NCI-H460 (cell line): ENCODE results near the gene SMOC1. TPM values are rescaled to one million over a fixed set of nuclear protein-coding genes. Genes with fewer than 3 reads are reported as not detected.

Experiments
- DNase-seq: peaks from one replicate; pipeline ENCODE4 v3.0.0-alpha.2; 2016; ENCODE audit warnings: low read depth; ENCODE audit errors: extremely low read depth
- total RNA-seq: library from RNA; depleted of rRNA; stranded (reverse); fragments of >200 nt; shearing (Covaris generic); gene quantifications from 2 replicates; pipeline ENCODE4 v1.2.3, GENCODE V29; 2014

SMOC1 gene
- total RNA-seq, 1 experiment from 2014 or later = 70.6 TPM

DNA sequence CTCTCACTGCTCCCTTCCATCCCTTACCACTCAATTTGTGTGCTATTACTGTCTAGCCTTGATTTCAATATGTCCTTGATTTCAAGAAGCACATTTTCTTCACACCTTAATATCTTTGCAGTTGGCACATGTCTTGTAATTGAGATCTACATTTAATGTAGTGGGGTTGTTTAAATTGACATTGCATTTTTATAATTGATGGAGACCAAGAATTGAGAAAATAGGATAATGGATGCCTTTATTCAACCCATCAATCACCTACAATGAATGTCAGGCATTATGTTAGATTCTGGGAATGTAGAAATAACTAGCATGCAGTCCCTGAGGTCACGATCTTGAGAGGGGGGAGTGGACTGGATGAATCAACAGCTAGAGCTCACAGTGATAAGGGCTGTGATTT, 94.6 kb downstream of the SMOC1 start:
- no peak for DNase-seq

GRCh38 chr14:69979882-69980281, 100.7 kb downstream of the SMOC1 start:
- no peak for DNase-seq

DNA sequence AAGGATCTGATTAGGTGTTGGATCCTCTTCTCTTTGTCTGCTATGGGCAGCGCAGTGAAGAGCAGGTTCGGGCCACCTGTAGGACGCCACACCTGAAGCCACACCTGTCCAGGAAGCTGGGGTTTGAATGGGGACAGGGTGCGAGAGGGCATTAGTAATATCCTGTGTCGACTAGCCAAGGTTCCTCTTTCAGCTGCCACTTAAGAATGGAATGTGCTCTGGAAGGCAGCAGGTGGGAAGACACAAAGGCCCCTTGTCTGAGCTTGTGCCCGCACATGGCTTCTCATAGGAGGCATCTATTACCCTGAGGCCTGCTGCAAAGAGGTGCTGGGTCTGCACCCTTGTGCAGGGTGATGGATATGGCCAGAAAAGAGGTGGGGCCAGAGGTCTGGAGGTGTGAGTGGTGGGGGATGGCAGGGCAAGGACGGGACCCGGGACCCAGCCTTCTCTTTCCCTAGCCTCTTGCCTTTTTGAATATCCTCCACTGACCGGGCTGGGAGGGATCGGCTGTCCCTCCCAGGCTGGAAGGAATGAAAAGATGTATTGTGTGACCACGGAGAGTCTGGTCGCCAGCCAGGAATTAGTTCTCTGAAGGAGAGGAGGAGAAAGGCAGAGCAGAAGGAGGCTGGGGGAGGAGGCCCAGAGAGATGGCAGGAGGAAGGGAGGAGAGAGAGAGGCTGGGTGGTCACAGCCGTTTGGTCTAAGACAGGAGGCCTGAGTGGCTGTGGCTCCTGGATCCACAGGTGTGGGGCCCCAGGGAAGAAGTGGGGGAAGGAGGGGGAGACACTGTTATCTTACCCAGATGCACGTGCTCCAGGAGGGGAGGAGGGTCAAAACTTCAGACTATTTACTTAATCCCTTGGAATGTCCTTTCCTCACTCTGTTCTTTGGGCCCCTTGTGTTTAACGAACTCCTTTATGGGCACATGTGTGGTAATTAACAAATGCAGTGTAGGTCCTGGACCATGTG, 101.5 kb downstream of the SMOC1 start:
- DNase-seq = no peak

- no peak for DNase-seq
Measured at GRCh38 chr14:69982220-69982839, 103.1 kb downstream of the SMOC1 start.

DNA sequence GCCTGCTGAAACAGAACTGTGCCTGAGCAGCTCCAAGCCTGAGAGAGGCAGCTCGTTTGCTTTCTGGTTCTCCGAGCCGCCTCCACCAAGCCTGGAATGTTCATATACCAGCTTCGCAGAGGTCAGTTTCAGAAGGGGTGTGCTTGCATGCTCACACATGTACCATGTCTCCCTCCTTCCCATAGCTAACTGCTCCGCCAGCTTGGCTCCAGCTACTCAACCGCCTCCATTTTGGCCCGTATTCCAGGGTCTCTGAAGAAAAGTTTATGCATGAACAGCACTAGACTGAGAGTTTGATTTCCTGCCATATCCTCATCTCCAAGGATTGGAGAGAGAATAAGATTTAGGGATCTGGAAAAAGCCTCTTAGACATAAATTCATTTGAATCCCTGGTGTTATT, 103.7 kb downstream of the SMOC1 start:
- no peak for DNase-seq

- no peak for DNase-seq
Measured at GRCh38 chr14:69983317-69983716, 104.1 kb downstream of the SMOC1 start.

DNA sequence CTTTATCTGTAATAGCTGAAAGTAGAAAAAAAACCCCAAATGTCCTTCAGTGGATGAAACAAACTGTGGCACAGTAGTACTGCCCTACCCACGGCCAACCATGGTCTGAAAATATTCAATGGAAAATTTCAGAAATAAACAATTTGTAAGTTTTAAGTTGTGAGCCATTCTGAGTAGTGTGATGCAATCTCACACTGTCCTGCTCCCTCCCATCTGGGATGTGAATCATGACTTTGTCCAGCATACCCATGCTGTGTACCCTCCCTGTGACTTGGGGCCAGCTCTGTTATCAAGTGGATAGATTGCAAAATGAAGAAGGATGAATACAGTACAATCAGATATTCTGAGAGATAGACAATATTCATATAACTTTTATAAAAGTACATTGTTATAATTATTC, 106.2 kb downstream of the SMOC1 start:
- peak; percentile 60 for DNase-seq

GRCh38 chr14:69986336-69986735, 107.1 kb downstream of the SMOC1 start:
- DNase-seq = no peak

- DNase-seq = no peak
Measured at GRCh38 chr14:69987406-69988121, 108.3 kb downstream of the SMOC1 start.

DNA sequence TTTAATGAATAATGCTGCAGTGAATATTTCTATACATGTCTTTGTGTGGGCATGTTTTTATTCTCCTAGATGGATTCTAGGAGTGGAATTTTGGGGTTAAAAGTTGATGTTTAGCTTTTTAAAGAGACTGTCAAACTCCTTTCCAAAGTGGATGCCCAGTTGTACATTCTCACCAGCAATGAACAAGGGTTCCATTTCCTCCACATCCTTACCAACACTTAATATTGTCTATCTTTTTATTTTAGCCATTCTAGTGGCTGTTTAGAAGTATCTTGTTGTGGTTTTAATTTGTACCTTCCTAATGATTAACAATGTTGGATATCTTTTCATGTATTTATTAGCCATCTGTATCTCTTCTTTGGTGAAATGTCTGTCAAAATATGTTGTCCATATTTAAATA, 109.8 kb downstream of the SMOC1 start:
- no peak for DNase-seq

DNA sequence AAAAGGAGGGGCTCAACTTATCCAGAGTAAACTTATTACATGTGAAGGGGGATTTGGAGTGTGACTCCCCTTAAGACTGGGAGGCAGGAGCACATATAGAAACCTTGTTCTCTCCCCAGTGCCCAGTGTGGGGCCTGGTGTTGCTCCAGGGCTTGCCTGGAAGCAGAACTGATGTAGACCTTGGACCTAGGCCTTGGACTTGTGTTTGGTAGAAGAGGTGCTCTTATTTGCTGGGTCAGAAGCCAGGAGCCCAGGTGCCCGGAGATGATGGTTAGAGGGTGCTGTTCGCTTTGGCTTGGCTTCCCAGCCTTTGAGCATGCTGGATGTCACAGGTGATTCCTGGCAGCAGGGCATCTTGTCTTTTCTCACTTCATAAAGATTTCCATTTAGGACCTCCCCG, 110.4 kb downstream of the SMOC1 start:
- no peak for DNase-seq

- DNase-seq = no peak
Measured at GRCh38 chr14:69990323-69990722, 111.1 kb downstream of the SMOC1 start.

DNA sequence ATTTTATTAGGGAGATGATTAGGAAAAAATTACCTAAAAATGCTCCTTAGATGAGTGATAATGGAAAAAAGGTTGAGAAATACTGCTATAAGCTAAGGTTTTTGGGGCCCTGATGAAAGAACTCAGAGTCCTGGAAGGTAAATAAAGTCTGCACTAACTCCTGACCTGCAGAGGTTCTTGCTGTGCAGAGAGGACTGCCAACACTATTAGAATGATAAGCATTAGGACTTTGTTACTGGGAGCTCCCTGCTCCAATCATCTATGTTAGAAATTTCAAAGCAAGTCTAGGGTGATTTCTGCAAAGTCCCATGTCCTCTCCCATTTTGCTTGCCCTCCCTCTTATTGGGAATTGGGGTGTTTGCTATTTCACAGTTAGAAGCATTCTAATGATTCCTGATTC, 112.2 kb downstream of the SMOC1 start:
- DNase-seq = no peak

DNA sequence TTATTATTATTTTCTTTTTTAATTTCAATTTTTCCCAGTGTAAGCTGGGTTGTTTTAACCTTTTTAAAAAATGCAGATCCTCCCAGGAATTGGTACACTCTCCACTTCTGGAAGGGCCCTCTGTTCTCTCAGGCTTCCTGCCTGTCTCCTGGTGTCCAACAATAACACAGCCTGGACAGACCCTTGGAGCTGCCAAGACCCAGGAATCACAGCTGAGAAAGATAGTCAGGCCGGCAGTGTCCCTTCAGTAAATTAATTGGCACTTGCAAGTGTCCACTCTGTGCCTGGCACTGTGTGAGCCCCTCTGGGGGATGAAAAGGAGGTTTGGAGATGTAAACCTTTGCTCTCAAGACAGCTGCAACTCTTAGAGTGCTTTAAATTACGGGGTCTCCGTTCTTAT, 113.3 kb downstream of the SMOC1 start:
- no peak for DNase-seq

GRCh38 chr14:69993326-69993725, 114.1 kb downstream of the SMOC1 start:
- DNase-seq = no peak

DNA sequence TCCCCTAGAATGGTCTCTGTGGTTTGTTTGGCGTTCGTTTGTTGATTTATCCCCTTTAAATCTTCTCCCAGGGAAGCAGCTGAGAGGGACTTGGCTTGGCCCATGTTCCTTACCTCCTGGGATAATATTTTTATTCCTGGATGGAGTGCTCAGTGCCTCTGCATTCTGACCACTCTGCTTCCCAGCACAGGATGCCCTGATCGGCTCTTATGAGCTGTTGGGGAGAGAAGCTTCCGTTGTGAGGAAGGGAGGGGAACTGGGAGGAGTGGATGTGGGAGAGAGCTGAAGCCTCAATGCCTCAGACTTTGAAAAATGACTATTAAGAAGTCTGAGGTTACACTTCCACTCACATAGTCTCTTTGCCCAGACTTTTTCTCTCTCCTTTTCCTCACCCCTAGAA, 114.8 kb downstream of the SMOC1 start:
- no peak for DNase-seq

- DNase-seq = peak; percentile 84
Measured at GRCh38 chr14:69996216-69996615, 117.0 kb downstream of the SMOC1 start.

GRCh38 chr14:69997849-69998248, 118.6 kb downstream of the SMOC1 start:
- peak; percentile 98 for DNase-seq

DNA sequence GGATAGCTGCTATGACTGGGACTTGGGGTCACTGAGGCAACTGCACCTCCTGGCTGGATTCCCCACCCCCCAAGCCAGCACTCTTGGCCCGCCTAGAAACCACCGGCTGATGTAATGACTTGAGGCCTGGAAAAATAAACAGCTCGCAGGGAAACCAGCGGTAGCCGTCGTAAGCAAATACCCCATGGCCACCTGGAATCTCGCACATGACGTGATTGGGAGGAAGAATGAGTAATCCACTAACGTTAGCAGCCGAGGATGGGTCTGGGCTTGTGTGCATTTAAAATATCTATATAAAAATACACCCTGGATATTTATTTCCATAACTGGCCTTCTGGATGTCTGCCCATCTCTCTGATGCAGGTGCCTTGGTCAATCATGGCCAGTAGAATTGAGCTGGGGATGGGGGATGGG, 120.1 kb downstream of the SMOC1 start:
- DNase-seq = peak; percentile 100

DNA sequence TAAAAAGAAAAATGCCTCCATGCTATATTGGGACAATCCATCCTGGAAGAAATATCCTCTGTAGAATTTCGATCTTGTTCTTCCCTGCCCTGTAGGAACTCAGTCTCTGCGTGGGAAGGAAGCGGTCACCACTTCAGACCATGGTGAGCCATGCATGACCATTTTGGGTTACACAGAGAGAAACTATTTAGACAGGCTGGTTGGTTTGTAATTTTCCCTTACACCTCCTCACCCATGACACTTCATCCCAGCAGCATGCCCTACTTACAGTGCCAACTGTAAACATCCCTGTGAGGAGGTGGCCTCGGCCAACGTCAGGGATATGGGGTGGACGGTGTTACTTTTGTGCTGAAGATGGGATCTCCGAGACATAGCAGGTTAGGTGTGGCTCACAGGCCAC, 121.4 kb downstream of the SMOC1 start:
- no peak for DNase-seq

DNA sequence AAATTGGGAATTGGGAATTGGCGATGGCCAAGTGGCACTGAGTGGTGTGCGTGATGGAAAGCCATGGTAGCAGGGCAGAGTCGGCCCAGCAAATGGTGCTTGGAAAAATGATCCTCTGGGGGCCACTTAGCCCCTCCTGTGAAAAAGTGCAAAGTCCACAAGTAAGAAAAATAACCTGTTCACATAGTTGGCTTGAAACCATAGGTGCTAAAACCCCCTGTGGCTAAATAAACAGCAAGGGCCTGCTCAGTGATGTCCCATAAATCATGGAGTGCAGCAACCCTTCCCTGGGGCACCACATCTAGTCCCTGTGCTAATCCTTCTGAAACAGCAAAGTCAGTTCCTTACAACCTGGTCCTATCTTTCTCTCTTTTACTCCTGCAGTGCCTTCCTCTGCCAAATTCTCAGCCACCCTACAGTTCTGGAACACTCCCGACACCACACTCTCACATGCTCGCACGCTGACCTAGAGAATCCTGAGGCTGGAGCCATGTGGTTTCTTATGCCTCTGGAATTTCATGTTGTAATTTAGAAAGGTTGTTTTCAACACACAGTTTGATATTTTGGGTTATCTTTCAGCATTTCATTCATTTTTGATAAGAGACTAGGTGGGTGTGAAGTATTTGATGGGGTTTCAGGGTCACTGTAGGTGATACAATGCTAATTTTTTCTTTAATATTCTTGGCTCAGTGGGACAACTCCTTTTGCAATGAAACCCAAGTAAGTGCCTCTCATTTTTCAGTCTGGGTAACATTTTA, 123.6 kb downstream of the SMOC1 start:
- DNase-seq = peak; percentile 67
